HCEC 1CT (cell line): ENCODE measurements around the gene CBLB.

Experiments
- DNase-seq: peaks from one replicate; pipeline ENCODE4 v3.0.0-alpha.2; 2017

Gene CBLB

DNA sequence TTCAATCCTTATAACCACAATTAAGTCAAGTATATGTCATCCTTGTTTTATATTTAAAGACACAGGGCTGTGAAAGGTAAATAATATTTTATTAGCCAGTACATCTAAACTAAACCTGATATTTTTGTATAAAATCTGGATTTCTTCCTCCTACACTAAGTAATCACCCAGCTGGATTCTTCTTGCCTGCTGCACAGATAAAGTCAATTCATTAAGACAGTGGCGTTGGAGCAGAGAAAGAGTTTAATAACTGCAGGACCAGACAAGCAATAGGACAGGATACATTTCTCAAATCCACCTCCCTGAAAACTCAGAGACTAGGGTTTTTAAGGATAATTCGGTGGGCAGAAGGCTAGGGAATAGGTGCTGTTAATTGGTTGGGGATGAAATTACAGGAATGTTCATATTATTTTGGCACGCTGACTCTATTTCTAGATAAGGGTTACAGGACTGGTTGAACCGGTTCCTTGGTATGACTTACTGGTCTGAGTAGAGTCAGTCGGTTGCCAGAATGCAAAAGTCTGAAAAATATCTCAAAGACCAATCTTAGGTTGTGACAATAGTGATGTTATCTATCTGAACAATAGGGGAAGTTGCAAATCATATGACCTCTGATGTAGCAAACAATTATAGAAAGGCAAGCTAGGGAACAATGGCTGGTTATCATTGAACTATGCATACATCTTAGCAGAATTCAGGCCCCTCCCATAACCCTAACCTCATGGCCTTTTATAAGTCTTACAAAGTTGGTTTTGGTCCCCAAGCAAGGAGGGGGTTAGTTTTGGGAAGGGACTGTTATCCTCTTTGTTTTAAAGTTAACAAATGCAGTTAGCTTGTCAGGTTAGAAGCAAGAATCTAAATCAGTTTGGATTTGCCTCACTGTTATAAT is 257.3 kb downstream of the CBLB start:
- no peak for DNase-seq

GRCh38 chr3:105610473-105610872 is 258.3 kb downstream of the CBLB start:
- no peak for DNase-seq

- DNase-seq, result no peak
Measured at GRCh38 chr3:105608623-105609022, 260.2 kb downstream of the CBLB start.

DNA sequence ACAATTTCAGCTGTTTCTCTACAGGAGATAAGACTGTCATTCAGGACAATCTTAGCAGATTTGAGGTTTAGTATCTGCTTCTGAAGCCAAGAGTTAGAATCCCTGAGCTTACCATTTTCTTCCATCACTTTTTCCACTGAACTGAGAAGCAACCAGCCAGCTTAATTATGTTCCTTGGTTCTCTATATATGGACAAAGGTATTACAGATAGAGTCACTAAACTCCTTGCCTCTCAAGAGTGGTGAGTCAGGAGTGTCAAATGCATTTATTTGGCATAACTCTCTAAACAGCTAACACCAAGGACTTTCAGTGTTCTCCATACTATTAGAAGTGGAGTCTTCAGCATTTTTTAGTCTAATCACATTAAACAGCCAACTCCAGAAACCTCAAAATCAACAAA is 262.8 kb downstream of the CBLB start:
- peak; percentile 66 for DNase-seq
